Measurements from ENCODE around the gene LAMB3. TPM values are rescaled to one million over a fixed set of nuclear protein-coding genes. Genes with fewer than 3 reads are reported as not detected.

LAMB3 gene
- total RNA-seq, 2 experiments from 2014 or later: 0.78 to 0.84 TPM

GRCh38 chr1:209646558-209646957 is 5.7 kb downstream of the LAMB3 start:
- Mint-ChIP-seq H3K4me1 (ENCODE audit: low read depth) (peaks cover 22% of the 10 kb centered on the region), H3K27me3 (ENCODE audit: low read depth) (no peaks in the 10 kb centered on the region), H3K9me3 (ENCODE audit: insufficient read depth) (no peaks in the 10 kb centered on the region), H3K4me3 (no peak overlapping the region), H3K27ac (no peak overlapping the region), H3K36me3 (ENCODE audit: low read depth) (no peaks in the 10 kb centered on the region)
- DNase-seq (no peak), ATAC-seq (no peak)
- POLR2A ChIA-PET: no interaction called here
- CTCF ChIA-PET: no interaction called here

- ChIA-PET CTCF (interaction anchor here (0.8 to 1.0 kb wide), 3 partner anchors 21 to 69 kb away, joined by 3 read pairs; no protein-coding TSS in a partner anchor), POLR2A (no interaction called here)
- no peaks in the 10 kb centered on the region for H3K27me3 Mint-ChIP-seq (ENCODE audit: low read depth)
- DNase-seq (no peak), ATAC-seq (no peak)
- H3K27ac Mint-ChIP-seq: no peak overlapping the region
- no peak overlapping the region for H3K4me3 Mint-ChIP-seq
- H3K9me3 Mint-ChIP-seq (ENCODE audit: insufficient read depth): no peaks in the 10 kb centered on the region
- peaks cover 14% of the 10 kb centered on the region for H3K4me1 Mint-ChIP-seq (ENCODE audit: low read depth)
- no peaks in the 10 kb centered on the region for H3K36me3 Mint-ChIP-seq (ENCODE audit: low read depth)
Measured at GRCh38 chr1:209645574-209646452, 6.4 kb downstream of the LAMB3 start.

GRCh38 chr1:209643285-209644020 is 8.8 kb downstream of the LAMB3 start:
- no peak overlapping the region for H3K4me3 Mint-ChIP-seq
- CTCF ChIA-PET: interaction anchor here (1.0 to 1.6 kb wide), 2 partner anchors 74 to 105 kb away, joined by 3 to 4 read pairs; no protein-coding TSS in a partner anchor
- H3K4me1 Mint-ChIP-seq (ENCODE audit: low read depth): no peaks in the 10 kb centered on the region
- H3K27ac Mint-ChIP-seq: no peak overlapping the region
- POLR2A ChIA-PET: no interaction called here
- no peaks in the 10 kb centered on the region for H3K9me3 Mint-ChIP-seq (ENCODE audit: insufficient read depth)
- ATAC-seq (no peak), DNase-seq (no peak)
- H3K36me3 Mint-ChIP-seq (ENCODE audit: low read depth): no peaks in the 10 kb centered on the region
- H3K27me3 Mint-ChIP-seq (ENCODE audit: low read depth): no peaks in the 10 kb centered on the region

DNA sequence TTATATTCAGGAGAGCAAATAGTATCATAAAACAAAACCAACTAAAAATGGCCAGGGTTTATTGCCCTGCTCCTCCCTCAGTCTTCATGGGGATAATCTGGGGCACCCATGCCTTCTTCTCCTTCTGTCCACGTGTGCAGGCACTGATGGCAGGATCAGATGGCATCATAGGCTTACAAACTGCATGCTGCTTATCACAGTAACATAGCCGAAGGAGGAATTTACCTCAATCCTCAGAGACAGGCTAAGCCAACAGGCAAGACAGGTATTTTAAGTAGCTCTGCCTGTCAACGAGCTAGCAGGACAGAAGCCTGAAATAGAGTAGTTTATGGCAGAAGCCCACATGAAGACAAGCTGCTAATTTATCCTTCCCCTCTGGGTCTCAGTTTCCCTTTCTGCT is 9.4 kb downstream of the LAMB3 start:
- H3K4me3 Mint-ChIP-seq: no peak overlapping the region
- POLR2A ChIA-PET: no interaction called here
- H3K27ac Mint-ChIP-seq: no peak overlapping the region

DNA sequence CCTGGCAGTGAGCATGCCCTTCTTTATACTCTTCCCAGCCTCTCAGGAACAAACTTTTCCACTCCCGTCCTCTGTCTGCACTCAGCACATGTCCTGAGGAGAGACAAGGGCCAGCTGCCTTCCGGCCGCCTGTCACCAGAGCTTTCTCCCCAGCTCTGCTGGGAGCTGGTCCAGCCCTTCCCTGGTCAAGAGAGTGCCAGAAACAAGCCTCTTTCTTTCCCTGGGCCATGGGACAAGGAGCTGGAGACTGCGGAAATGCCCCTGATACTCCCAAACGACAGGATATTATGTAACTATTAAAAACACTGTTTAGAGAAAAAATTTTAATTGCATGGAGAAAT is 10.4 kb downstream of the LAMB3 start:
- Mint-ChIP-seq H3K4me1 (ENCODE audit: low read depth) (no peaks in the 10 kb centered on the region), H3K9me3 (ENCODE audit: insufficient read depth) (no peaks in the 10 kb centered on the region), H3K36me3 (ENCODE audit: low read depth) (no peaks in the 10 kb centered on the region), H3K27me3 (ENCODE audit: low read depth) (peaks cover 3% of the 10 kb centered on the region), H3K27ac (no peak overlapping the region), H3K4me3 (no peak overlapping the region)
- ChIA-PET POLR2A (interaction anchor here (0.7 kb wide), 1 partner anchor 47 kb away, joined by 3 read pairs; no protein-coding TSS in a partner anchor), CTCF (interaction anchor here (0.6 to 1.3 kb wide), 3 partner anchors 14 to 79 kb away, joined by 3 to 5 read pairs (median 4); no protein-coding TSS in a partner anchor)
- no peak for DNase-seq
- ATAC-seq: no peak

More for the DNA sequence above, 9.4 kb downstream of the LAMB3 start:
- no peaks in the 10 kb centered on the region for H3K4me1 Mint-ChIP-seq (ENCODE audit: low read depth)
- DNase-seq (no peak), ATAC-seq (no peak)
- peaks cover 3% of the 10 kb centered on the region for H3K27me3 Mint-ChIP-seq (ENCODE audit: low read depth)
- no peaks in the 10 kb centered on the region for H3K36me3 Mint-ChIP-seq (ENCODE audit: low read depth)
- H3K9me3 Mint-ChIP-seq (ENCODE audit: insufficient read depth): no peaks in the 10 kb centered on the region
- CTCF ChIA-PET: interaction anchor here (0.8 to 1.6 kb wide), 3 partner anchors 43 to 105 kb away, joined by 3 to 4 read pairs (median 3); no protein-coding TSS in a partner anchor

DNA sequence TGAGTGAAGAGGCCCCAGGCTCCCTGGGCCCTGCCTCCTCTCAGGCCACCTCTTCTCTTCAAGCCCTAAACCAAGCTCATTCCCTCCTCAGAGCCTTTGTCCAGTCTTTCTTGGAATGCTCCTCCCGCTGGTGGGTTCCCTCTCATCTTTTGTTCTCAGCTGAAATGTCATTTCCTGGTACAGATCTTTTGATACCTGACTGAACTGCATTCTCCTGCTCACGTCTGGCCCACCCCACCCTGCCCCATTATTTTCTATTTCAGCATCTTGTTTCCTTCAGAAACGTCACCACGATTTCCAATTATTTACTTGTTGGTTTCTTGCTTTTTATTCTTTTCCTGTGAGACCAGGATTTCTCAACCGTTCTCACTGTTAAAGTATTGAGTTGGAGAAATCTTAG is 16.4 kb downstream of the LAMB3 start:
- H3K27ac Mint-ChIP-seq: no peak overlapping the region

GRCh38 chr1:209634005-209634737 is 18.1 kb downstream of the LAMB3 start:
- ATAC-seq (no peak), DNase-seq (no peak)
- no peak overlapping the region for H3K27ac Mint-ChIP-seq
- H3K9me3 Mint-ChIP-seq (ENCODE audit: insufficient read depth): no peaks in the 10 kb centered on the region
- peaks cover 3% of the 10 kb centered on the region for H3K27me3 Mint-ChIP-seq (ENCODE audit: low read depth)
- no peaks in the 10 kb centered on the region for H3K36me3 Mint-ChIP-seq (ENCODE audit: low read depth)
- H3K4me1 Mint-ChIP-seq (ENCODE audit: low read depth): peaks cover 6% of the 10 kb centered on the region
- CTCF ChIA-PET: interaction anchor here (0.8 to 1.6 kb wide), 2 partner anchors 60 to 114 kb away, joined by 5 read pairs; no protein-coding TSS in a partner anchor
- no peak overlapping the region for H3K4me3 Mint-ChIP-seq
- POLR2A ChIA-PET: no interaction called here

More for the DNA sequence above, 16.4 kb downstream of the LAMB3 start:
- Mint-ChIP-seq H3K27me3 (ENCODE audit: low read depth) (peaks cover 3% of the 10 kb centered on the region), H3K4me3 (no peak overlapping the region), H3K9me3 (ENCODE audit: insufficient read depth) (no peaks in the 10 kb centered on the region), H3K36me3 (ENCODE audit: low read depth) (no peaks in the 10 kb centered on the region), H3K4me1 (ENCODE audit: low read depth) (peaks cover 6% of the 10 kb centered on the region)
- ChIA-PET POLR2A (no interaction called here), CTCF (interaction anchor here (1.2 kb wide), 1 partner anchor 14 kb away, joined by 3 read pairs; no protein-coding TSS in a partner anchor)
- DNase-seq (no peak), ATAC-seq (no peak)

DNA sequence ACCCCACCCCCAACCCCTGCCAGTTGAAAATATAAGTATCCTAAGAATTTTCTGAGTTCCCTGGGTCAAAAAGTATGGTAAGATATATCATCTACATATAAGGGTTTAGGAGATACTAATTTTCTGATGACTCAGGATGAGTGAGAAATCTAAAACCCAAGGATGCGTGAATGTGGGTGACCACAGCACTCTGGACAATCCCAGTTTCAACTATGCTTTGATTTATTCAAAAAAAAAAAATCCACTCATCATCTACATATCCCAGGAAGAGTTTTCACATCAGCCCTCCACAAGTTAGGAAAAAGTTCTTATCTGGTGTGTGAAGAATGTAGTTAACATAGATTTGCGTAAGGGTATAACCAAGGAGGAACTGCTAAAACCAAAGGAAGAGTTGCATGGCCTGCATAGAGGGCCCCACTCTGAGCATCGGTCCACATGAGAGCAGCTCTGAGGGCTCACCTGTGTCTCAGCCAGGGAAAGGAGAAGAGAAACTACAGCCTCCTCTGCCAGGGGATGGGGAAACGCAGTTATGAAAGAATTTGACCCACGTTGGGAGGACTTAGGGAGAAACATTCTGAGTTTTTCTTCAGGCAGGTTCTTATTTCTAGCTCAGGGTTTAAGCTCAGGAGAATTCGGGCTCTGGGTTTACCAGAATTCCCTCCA is 18.8 kb downstream of the LAMB3 start:
- no peaks in the 10 kb centered on the region for H3K9me3 Mint-ChIP-seq (ENCODE audit: insufficient read depth)
- no peaks in the 10 kb centered on the region for H3K36me3 Mint-ChIP-seq (ENCODE audit: low read depth)
- no peak for ATAC-seq
- ChIA-PET POLR2A (no interaction called here), CTCF (interaction anchor here (1.6 kb wide), 1 partner anchor 60 kb away, joined by 5 read pairs; no protein-coding TSS in a partner anchor)
- peaks cover 6% of the 10 kb centered on the region for H3K4me1 Mint-ChIP-seq (ENCODE audit: low read depth)
- H3K27me3 Mint-ChIP-seq (ENCODE audit: low read depth): peaks cover 3% of the 10 kb centered on the region
- no peak for DNase-seq
- H3K4me3 Mint-ChIP-seq: no peak overlapping the region
- no peak overlapping the region for H3K27ac Mint-ChIP-seq

GRCh38 chr1:209630383-209631225 is 21.6 kb downstream of the LAMB3 start:
- Mint-ChIP-seq H3K27ac (no peak overlapping the region), H3K36me3 (ENCODE audit: low read depth) (no peaks in the 10 kb centered on the region)
- CTCF ChIA-PET: interaction anchor here (0.8 to 1.8 kb wide), 4 partner anchors 54 to 63 kb away, joined by 3 to 7 read pairs (median 4); no protein-coding TSS in a partner anchor

DNA sequence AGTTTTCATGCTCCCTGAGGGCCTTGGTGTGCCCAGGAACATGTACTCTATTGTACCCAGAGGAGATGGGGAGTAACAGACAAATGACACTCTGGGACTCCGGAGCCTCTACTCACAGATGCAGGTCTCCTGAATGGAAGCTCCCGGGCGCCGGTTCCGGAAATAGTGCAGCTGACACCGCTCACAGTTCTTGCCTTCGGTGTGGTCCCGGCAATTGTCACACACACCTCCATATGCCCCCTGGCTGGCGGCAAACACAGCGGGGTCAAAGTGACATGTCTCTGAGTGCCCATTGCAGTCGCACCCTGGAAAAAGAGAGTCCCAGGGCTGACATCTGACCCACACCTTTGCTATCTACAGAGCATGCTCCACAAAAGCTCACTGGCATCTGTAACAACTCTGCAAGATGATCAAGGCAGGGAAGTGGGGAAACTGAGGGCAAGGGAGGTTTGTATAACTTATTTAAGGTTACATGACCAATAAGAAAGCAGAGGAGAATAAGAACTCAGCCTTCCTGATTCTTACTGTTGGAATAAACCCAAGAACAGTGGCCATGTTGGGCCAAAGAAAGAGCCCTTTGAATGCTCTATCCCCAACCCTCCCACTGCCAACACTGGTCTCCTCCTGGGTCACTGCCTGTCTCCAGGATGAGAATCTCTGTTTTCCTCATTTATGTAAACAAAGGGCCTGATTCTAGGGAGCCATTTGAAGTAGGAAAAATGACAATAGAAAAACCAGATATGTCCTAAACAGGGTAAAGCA is 22.4 kb downstream of the LAMB3 start:
- POLR2A ChIA-PET: no interaction called here
- Mint-ChIP-seq H3K27ac (no peak overlapping the region), H3K9me3 (ENCODE audit: insufficient read depth) (no peaks in the 10 kb centered on the region)

More at GRCh38 chr1:209630383-209631225, 21.6 kb downstream of the LAMB3 start:
- Mint-ChIP-seq H3K4me1 (ENCODE audit: low read depth) (peaks cover 6% of the 10 kb centered on the region), H3K27me3 (ENCODE audit: low read depth) (no peaks in the 10 kb centered on the region), H3K4me3 (no peak overlapping the region), H3K9me3 (ENCODE audit: insufficient read depth) (no peaks in the 10 kb centered on the region)
- ATAC-seq: no peak
- no peak for DNase-seq
- POLR2A ChIA-PET: interaction anchor here (0.7 kb wide), 1 partner anchor 37 kb away, joined by 3 read pairs; no protein-coding TSS in a partner anchor

More for the DNA sequence above, 22.4 kb downstream of the LAMB3 start:
- Mint-ChIP-seq H3K4me1 (ENCODE audit: low read depth) (peaks cover under 1% of the 10 kb centered on the region), H3K27me3 (ENCODE audit: low read depth) (no peaks in the 10 kb centered on the region), H3K4me3 (no peak overlapping the region), H3K36me3 (ENCODE audit: low read depth) (no peaks in the 10 kb centered on the region)
- CTCF ChIA-PET: interaction anchor here (1.4 to 1.8 kb wide), 5 partner anchors 10 to 64 kb away, joined by 3 to 7 read pairs (median 4); no protein-coding TSS in a partner anchor
- ATAC-seq: no peak
- no peak for DNase-seq
